OCI-LY3 (cell line): ENCODE measurements around the gene LNPEP.

Experiments used
- H2AFZ ChIP-seq: fragments of 200-600, 300-600 bp; shearing (Covaris generic); 2 replicates; pipeline ENCODE4 v1.6.0; 2014; ENCODE audit warnings: antibody characterized with exemption, low read depth, low read length
- H3K27ac ChIP-seq: fragments of 200-600, 300-600 bp; sonication (generic); 2 replicates; pipeline ENCODE4 v1.5.1; 2014; ENCODE audit warnings: mild to moderate bottlenecking, low read length, moderate library complexity, mixed read lengths
- H3K27me3 ChIP-seq: fragments of 200-600, 300-600 bp; sonication (generic); 2 replicates; pipeline ENCODE4 v1.6.1; 2014; ENCODE audit warnings: low read depth, low read length, mixed read lengths
- H3K36me3 ChIP-seq: fragments of 200-600, 300-600 bp; sonication (generic); replicated peaks from 2 replicates; pipeline ENCODE3; 2014; ENCODE audit warnings: low read depth, low read length, mixed read lengths
- H3K4me1 ChIP-seq: fragments of 300-600, 200-600 bp; sonication (generic); 2 replicates; pipeline ENCODE4 v1.6.1; 2014; ENCODE audit warnings: low read length, mixed read lengths
- H3K4me2 ChIP-seq: fragments of 200-600, 300-600 bp; sonication (generic); 2 replicates; pipeline ENCODE4 v1.6.1; 2014; ENCODE audit warnings: low read length, mixed read lengths
- H3K4me3 ChIP-seq: fragments of 300-600, 200-600 bp; sonication (generic); 2 replicates; pipeline ENCODE4 v1.5.1; 2014; ENCODE audit warnings: antibody characterized with exemption, mild to moderate bottlenecking, low read length, moderate library complexity
- H3K79me2 ChIP-seq: fragments of 300-600, 200-600 bp; shearing (Covaris generic); 2 replicates; pipeline ENCODE4 v1.6.1; 2014; ENCODE audit warnings: mild to moderate bottlenecking, low read length, mixed read lengths
- H3K9ac ChIP-seq: fragments of 300-600, 200-600 bp; shearing (Covaris generic); 2 replicates; pipeline ENCODE4 v1.6.0; 2014; ENCODE audit warnings: mild to moderate bottlenecking, low read length, moderate library complexity
- H3K9me3 ChIP-seq: fragments of 200-600, 300-600 bp; shearing (Covaris generic); 2 replicates; pipeline ENCODE4 v1.6.1; 2014; ENCODE audit warnings: low read length, mixed read lengths; ENCODE audit not compliant: insufficient read depth
- H4K20me1 ChIP-seq: fragments of 200-600, 300-600 bp; sonication (generic); 2 replicates; pipeline ENCODE4 v1.6.1; 2016; ENCODE audit warnings: low read length, mixed read lengths; ENCODE audit not compliant: insufficient read depth
- CTCF ChIP-seq: fragments of 200-600, 300-600 bp; sonication (generic); IDR thresholded peaks from 2 replicates; pipeline ENCODE4 v1.5.1; 2014; ENCODE audit warnings: antibody characterized with exemption, low read length, low read depth
- EZH2phosphoT487 ChIP-seq: fragments of 200-600 bp; shearing (Covaris generic); IDR thresholded peaks from 2 replicates; pipeline ENCODE4 v1.6.1; 2018; ENCODE audit warnings: antibody characterized with exemption, mixed run types, low read depth

The LNPEP gene

GRCh38 chr5:96904054-96904931 is 31.6 kb upstream of the LNPEP start:
- Histone ChIP-seq H3K27me3 (no peaks in the 10 kb centered on the region), H3K9ac (no peak overlapping the region), H3K4me3 (no peak overlapping the region), H2AFZ (no peak overlapping the region), H3K36me3 (peaks cover 56% of the 10 kb centered on the region), H3K4me2 (no peak overlapping the region), H4K20me1 (no peaks in the 10 kb centered on the region), H3K9me3 (no peaks in the 10 kb centered on the region), H3K27ac (no peak overlapping the region), H3K79me2 (no peaks in the 10 kb centered on the region), H3K4me1 (no peaks in the 10 kb centered on the region)
- no peak for TF ChIP-seq EZH2phosphoT487
- TF ChIP-seq CTCF = no peak

- Histone ChIP-seq H3K4me2 (no peak overlapping the region), H4K20me1 (no peaks in the 10 kb centered on the region), H3K36me3 (peaks cover 54% of the 10 kb centered on the region), H3K4me3 (no peak overlapping the region), H3K4me1 (no peaks in the 10 kb centered on the region), H3K27ac (no peak overlapping the region), H3K79me2 (no peaks in the 10 kb centered on the region), H3K9me3 (no peaks in the 10 kb centered on the region), H3K27me3 (no peaks in the 10 kb centered on the region), H3K9ac (no peak overlapping the region), H2AFZ (no peak overlapping the region)
- TF ChIP-seq CTCF = no peak
- no peak for TF ChIP-seq EZH2phosphoT487
Observed at GRCh38 chr5:96905864-96906263, 30.0 kb upstream of the LNPEP start.

GRCh38 chr5:96909003-96909402 is 26.9 kb upstream of the LNPEP start:
- no peak overlapping the region for H3K27ac ChIP-seq
- no peak overlapping the region for H3K4me2 ChIP-seq
- H3K36me3 ChIP-seq = peaks cover 44% of the 10 kb centered on the region
- no peaks in the 10 kb centered on the region for H3K4me1 ChIP-seq
- H3K79me2 ChIP-seq = no peaks in the 10 kb centered on the region
- no peak for TF ChIP-seq CTCF
- TF ChIP-seq EZH2phosphoT487 = no peak
- no peaks in the 10 kb centered on the region for H4K20me1 ChIP-seq
- H3K27me3 ChIP-seq = no peaks in the 10 kb centered on the region
- no peak overlapping the region for H3K9ac ChIP-seq
- H3K9me3 ChIP-seq = no peaks in the 10 kb centered on the region
- H2AFZ ChIP-seq = no peak overlapping the region
- H3K4me3 ChIP-seq = no peak overlapping the region

GRCh38 chr5:96909435-96909834 is 26.4 kb upstream of the LNPEP start:
- H3K27me3 ChIP-seq = no peaks in the 10 kb centered on the region
- H2AFZ ChIP-seq = no peak overlapping the region
- no peak overlapping the region for H3K4me3 ChIP-seq
- TF ChIP-seq EZH2phosphoT487 = no peak
- no peak for TF ChIP-seq CTCF
- peaks cover 43% of the 10 kb centered on the region for H3K36me3 ChIP-seq
- no peaks in the 10 kb centered on the region for H4K20me1 ChIP-seq
- H3K79me2 ChIP-seq = no peaks in the 10 kb centered on the region
- H3K27ac ChIP-seq = no peak overlapping the region
- H3K9ac ChIP-seq = no peak overlapping the region
- H3K4me2 ChIP-seq = no peak overlapping the region
- H3K4me1 ChIP-seq = no peaks in the 10 kb centered on the region
- H3K9me3 ChIP-seq = no peaks in the 10 kb centered on the region
